NT2/D1 (cell line): ENCODE measurements around the gene VCP.

Experiments
- YY1 ChIP-seq: IDR thresholded peaks from 2 replicates; pipeline ENCODE4 v1.6.1; 2011; ENCODE audit not compliant: insufficient read length, insufficient read depth
- ZNF274 ChIP-seq: IDR thresholded peaks from 2 replicates; pipeline ENCODE4 v1.6.1; 2011; ENCODE audit warnings: mild to moderate bottlenecking, low read depth, low read length

DNA sequence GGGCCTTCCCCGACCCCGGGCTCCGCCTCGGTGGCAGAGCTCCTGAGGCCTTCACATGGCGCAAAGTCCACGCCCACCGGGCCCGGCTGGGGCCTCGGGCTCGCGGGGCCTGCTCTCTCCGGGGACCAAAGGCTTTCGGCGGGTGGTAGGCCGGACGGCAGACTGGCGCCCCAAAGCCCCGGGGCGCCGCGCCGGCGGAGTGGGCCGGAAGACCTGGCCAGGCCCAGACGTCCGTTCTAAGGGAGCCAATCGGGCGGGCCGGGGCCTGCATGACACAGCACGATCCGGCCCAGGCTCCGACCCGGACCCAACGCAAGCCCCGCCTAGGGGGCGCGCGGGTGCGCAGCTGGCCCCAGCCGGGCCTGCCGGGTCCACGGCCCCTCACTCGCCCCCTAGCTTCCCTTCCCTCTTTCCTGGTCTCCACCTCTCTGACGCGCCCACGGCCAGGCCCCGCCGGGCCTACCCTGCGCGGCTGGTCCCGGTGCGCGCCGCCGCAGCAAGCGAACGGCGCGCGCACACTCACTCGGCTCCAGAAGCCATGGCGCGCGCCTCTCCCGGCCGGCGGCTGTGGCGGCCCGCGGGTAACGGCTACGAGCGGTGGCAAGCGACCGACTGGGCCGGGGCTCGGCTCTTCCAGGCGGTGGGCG is 488 bp downstream of the VCP start:
- no peak for TF ChIP-seq YY1
- no peak for TF ChIP-seq ZNF274
